Ascending aorta (tissue), 2 donors: ENCODE results near the gene RAB9B. TPM values are rescaled to one million over a fixed set of nuclear protein-coding genes. Genes with fewer than 3 reads are reported as not detected.

Source experiments
- DNase-seq, 2 donors: peaks; one replicate each; pipeline ENCODE4 v3.0.0-alpha.2; 2019; ENCODE audit warnings: low spot score in 2 of 2
- H3K27ac ChIP-seq, 2 donors: fragments of 200-600 bp; sonication (generic); one replicate each; pipeline ENCODE4 v1.5.1; 2016 to 2017; ENCODE audit warnings: mild to moderate bottlenecking in 1 of 2
- H3K27me3 ChIP-seq: fragments of 200-600 bp; sonication (generic); one replicate; pipeline ENCODE4 v1.5.1; 2017
- H3K36me3 ChIP-seq, 2 donors: fragments of 200-600 bp; sonication (generic); one replicate each; pipeline ENCODE4 v1.5.1; 2016
- H3K4me1 ChIP-seq, 2 donors: fragments of 200-600 bp; sonication (generic); one replicate each; pipeline ENCODE4 v1.5.1; 2016 to 2017; ENCODE audit warnings: mild to moderate bottlenecking in 1 of 2
- H3K4me3 ChIP-seq, 2 donors: fragments of 200-600 bp; sonication (generic); one replicate each; pipeline ENCODE4 v1.5.1; 2016 to 2017; ENCODE audit warnings: mild to moderate bottlenecking in 1 of 2
- H3K9me3 ChIP-seq, 2 donors: fragments of 200-600 bp; sonication (generic); one replicate each; pipeline ENCODE4 v1.5.1; 2016
- CTCF ChIP-seq, 3 experiments: fragments of 200-600 bp in 2 of 3; fragments of 450-650 bp in 1 of 3; sonication (generic) in 2 of 3; IDR thresholded peaks; one replicate each; pipeline ENCODE4 v1.5.1; 2016 to 2019; ENCODE audit warnings: antibody characterized with exemption in 3 of 3, mild to moderate bottlenecking in 1 of 3, moderate library complexity in 1 of 3
- intact Hi-C: fragments of 100-400 bp; cut with DNase I; formaldehyde crosslinking; loops from one replicate; pipeline ENCODE4 v1.15.1; 2023
- total RNA-seq: library from RNA; depleted of rRNA; stranded (reverse); fragments of >200 nt; gene quantifications from one replicate; pipeline ENCODE4 v1.1.0, GENCODE V29; 2016

RAB9B gene
- total RNA-seq, 1 donor from 2014 or later: 0.43 TPM

GRCh38 chrX:103783971-103784370 is 48.1 kb downstream of the RAB9B start:
- DNase-seq: no peak
- H3K36me3 ChIP-seq: no peaks in the 10 kb centered on the region
- TF ChIP-seq CTCF (IDR thresholded peaks at IDR 0.05): no peak
- intact Hi-C loops: no loop called here
- H3K9me3 ChIP-seq: no peaks in the 10 kb centered on the region
- no peaks in the 10 kb centered on the region for H3K27me3 ChIP-seq
- H3K27ac ChIP-seq: no peak overlapping the region
- H3K4me1 ChIP-seq: no peaks in the 10 kb centered on the region
- H3K4me3 ChIP-seq: no peak overlapping the region

GRCh38 chrX:103783196-103783595 is 48.9 kb downstream of the RAB9B start:
- no peak overlapping the region for H3K27ac ChIP-seq
- intact Hi-C loops: no loop called here
- H3K36me3 ChIP-seq: no peaks in the 10 kb centered on the region
- no peak for DNase-seq
- H3K27me3 ChIP-seq: no peaks in the 10 kb centered on the region
- H3K4me3 ChIP-seq: no peak overlapping the region
- no peaks in the 10 kb centered on the region for H3K9me3 ChIP-seq
- no peak for TF ChIP-seq CTCF (IDR thresholded peaks at IDR 0.05)
- no peaks in the 10 kb centered on the region for H3K4me1 ChIP-seq

- no peaks in the 10 kb centered on the region for H3K27me3 ChIP-seq
- no peaks in the 10 kb centered on the region for H3K4me1 ChIP-seq
- no peak overlapping the region for H3K4me3 ChIP-seq
- DNase-seq: no peak
- no peaks in the 10 kb centered on the region for H3K9me3 ChIP-seq
- no peak overlapping the region for H3K27ac ChIP-seq
- no peaks in the 10 kb centered on the region for H3K36me3 ChIP-seq
- intact Hi-C loops: no loop called here
- TF ChIP-seq CTCF (IDR thresholded peaks at IDR 0.05): no peak
These were observed 49.4 kb downstream of the RAB9B start for GRCh38 chrX:103782640-103783039.

GRCh38 chrX:103781706-103782105 is 50.4 kb downstream of the RAB9B start:
- DNase-seq: no peak
- H3K9me3 ChIP-seq: no peaks in the 10 kb centered on the region

GRCh38 chrX:103781062-103781402 is 51.0 kb downstream of the RAB9B start:
- Histone ChIP-seq H3K27me3 (no peaks in the 10 kb centered on the region), H3K4me1 (no peaks in the 10 kb centered on the region), H3K27ac (no peak overlapping the region), H3K4me3 (no peak overlapping the region), H3K36me3 (no peaks in the 10 kb centered on the region), H3K9me3 (no peaks in the 10 kb centered on the region)
- no peak for TF ChIP-seq CTCF (IDR thresholded peaks at IDR 0.05)
- DNase-seq: no peak
- intact Hi-C loops: no loop called here

More at GRCh38 chrX:103781706-103782105, 50.4 kb downstream of the RAB9B start:
- no peak overlapping the region for H3K4me3 ChIP-seq
- no peak for TF ChIP-seq CTCF (IDR thresholded peaks at IDR 0.05)
- H3K27ac ChIP-seq: no peak overlapping the region
- H3K4me1 ChIP-seq: no peaks in the 10 kb centered on the region
- intact Hi-C loops: no loop called here
- H3K36me3 ChIP-seq: no peaks in the 10 kb centered on the region
- H3K27me3 ChIP-seq: no peaks in the 10 kb centered on the region

- no peak for TF ChIP-seq CTCF (IDR thresholded peaks at IDR 0.05)
- no peaks in the 10 kb centered on the region for H3K36me3 ChIP-seq
- no peak overlapping the region for H3K27ac ChIP-seq
- H3K4me3 ChIP-seq: no peak overlapping the region
- no peaks in the 10 kb centered on the region for H3K9me3 ChIP-seq
- no peak for DNase-seq
- H3K4me1 ChIP-seq: no peaks in the 10 kb centered on the region
- intact Hi-C loops: no loop called here
- H3K27me3 ChIP-seq: no peaks in the 10 kb centered on the region
These were observed 51.6 kb downstream of the RAB9B start for GRCh38 chrX:103780336-103781061.
